ENCODE data around the gene JAG1.
A peak's percentile ranks its signal among the peaks of the same experiment; 100 is the strongest.

The JAG1 gene

GRCh38 chr20:10644458-10645204 lies 29.2 kb downstream of the JAG1 start:
- ChIA-PET CTCF (no interaction called here), POLR2A (ENCODE audit: low non-redundant PET) (no interaction called here)
- H3K27ac ChIP-seq, result peak overlapping the region; percentile 60
- DNase-seq (ENCODE audit: low spot score), result no peak
- no peak for TF ChIP-seq CTCF (conservative IDR thresholded peaks at IDR 0.05; ENCODE audit: low read depth)

DNA sequence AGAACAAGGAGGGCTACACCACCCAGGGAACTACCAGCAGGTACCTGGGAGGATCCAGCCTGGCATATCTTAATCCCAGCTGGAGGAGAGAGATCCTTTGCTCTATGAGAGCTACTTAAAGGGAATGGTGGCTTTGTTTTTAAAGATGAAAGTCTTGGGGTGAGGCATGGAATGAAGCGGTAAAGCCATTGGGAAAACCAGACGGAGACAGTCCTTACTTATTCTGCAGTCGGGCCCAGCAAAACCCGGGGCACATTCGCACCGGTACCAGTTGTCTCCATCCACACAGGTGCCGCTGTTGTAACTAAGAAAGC lies 30.3 kb downstream of the JAG1 start:
- ChIA-PET CTCF (no interaction called here), POLR2A (ENCODE audit: low non-redundant PET) (no interaction called here)
- TF ChIP-seq CTCF (conservative IDR thresholded peaks at IDR 0.05; ENCODE audit: low read depth), result no peak
- no peak for DNase-seq (ENCODE audit: low spot score)
- H3K27ac ChIP-seq, result peak overlapping the region; percentile 60

GRCh38 chr20:10642856-10643559 lies 30.8 kb downstream of the JAG1 start:
- CTCF ChIA-PET, result interaction anchor here (0.7 kb wide), 1 partner anchor 42 kb away, joined by 3 read pairs; no protein-coding TSS in a partner anchor
- DNase-seq (ENCODE audit: low spot score), result no peak
- TF ChIP-seq CTCF (conservative IDR thresholded peaks at IDR 0.05; ENCODE audit: low read depth), result no peak
- POLR2A ChIA-PET (ENCODE audit: low non-redundant PET), result no interaction called here
- H3K27ac ChIP-seq, result peak overlapping the region; percentile 60; the same call in 1 of the 2 replicates

DNA sequence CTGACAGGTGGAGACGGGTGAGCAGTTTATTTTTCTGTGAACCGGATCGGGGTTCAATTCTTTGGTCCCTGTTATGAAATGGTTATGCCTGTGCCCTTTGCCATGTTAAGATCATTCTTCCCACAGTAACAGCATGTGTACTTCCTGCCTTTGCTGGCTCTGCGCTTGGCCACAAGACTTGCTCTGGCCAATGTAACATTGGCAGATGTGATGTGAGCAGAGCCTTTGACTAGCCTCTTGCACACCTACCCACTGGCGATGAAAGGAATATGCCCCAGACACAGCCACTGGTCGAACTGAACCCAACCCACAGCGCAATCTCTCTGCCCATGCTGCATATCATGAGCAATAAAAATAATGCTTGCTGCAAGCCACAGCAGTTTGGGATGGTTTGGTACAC lies 31.9 kb downstream of the JAG1 start:
- DNase-seq (ENCODE audit: low spot score), result no peak
- POLR2A ChIA-PET (ENCODE audit: low non-redundant PET), result no interaction called here
- TF ChIP-seq CTCF (conservative IDR thresholded peaks at IDR 0.05; ENCODE audit: low read depth), result no peak
- CTCF ChIA-PET, result interaction anchor here (0.7 kb wide), 1 partner anchor 40 kb away, joined by 3 read pairs; no protein-coding TSS in a partner anchor
- peak overlapping the region; percentile 56 for H3K27ac ChIP-seq

GRCh38 chr20:10641467-10641866 lies 32.3 kb downstream of the JAG1 start:
- peak overlapping the region; percentile 56 for H3K27ac ChIP-seq
- ChIA-PET CTCF (interaction anchor here (0.7 kb wide), 1 partner anchor 593 kb away, joined by 3 read pairs; no protein-coding TSS in a partner anchor), POLR2A (ENCODE audit: low non-redundant PET) (no interaction called here)
- no peak for TF ChIP-seq CTCF (conservative IDR thresholded peaks at IDR 0.05; ENCODE audit: low read depth)
- no peak for DNase-seq (ENCODE audit: low spot score)

- POLR2A ChIA-PET (ENCODE audit: low non-redundant PET), result no interaction called here
- DNase-seq (ENCODE audit: low spot score), result no peak
- CTCF ChIA-PET, result interaction anchor here (0.7 kb wide), 1 partner anchor 593 kb away, joined by 3 read pairs; no protein-coding TSS in a partner anchor
- no peak for TF ChIP-seq CTCF (conservative IDR thresholded peaks at IDR 0.05; ENCODE audit: low read depth)
- H3K27ac ChIP-seq, result no peak overlapping the region
These were observed 32.9 kb downstream of the JAG1 start for GRCh38 chr20:10640897-10641296.

All from RWPE1 (cell line).